ENCODE measurements around the gene FXN. TPM values are rescaled to one million over a fixed set of nuclear protein-coding genes. Genes with fewer than 3 reads are reported as not detected.
"Not testable (repeated sequence)": the region's sequence is repeated elsewhere in the genome, so short reads cannot be mapped to it uniquely, and the experiment has no call there.

Gene FXN
- total RNA-seq, 1 experiment from 2014 or later, result 11.0 TPM

DNA sequence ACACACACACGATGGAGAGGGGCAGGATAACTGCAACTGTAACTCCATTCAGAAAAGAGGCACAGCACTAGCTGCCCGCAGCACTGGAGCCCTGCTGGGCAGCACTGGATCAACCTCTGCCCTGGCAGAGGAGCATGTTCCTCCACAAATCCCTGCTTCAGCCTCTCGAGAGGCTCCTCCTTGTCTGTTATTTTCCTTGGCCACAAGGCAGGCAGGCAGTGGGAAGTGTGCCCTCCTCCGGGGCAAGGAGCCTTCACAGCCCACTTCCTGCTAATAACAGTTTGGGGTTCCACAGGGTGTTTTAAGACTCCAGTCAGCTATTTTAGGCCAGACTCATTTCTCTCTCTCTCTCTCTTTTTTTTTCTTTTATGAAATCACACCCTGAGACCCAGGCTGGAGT is 11.8 kb downstream of the FXN start:
- no peak for DNase-seq
- intact Hi-C loops (cut with micrococcal nuclease), result no loop called here
- Histone ChIP-seq H2AFZ (ENCODE audit: low read length) (no peak overlapping the region), H3K27me3 (ENCODE audit: low read length) (no peaks in the 10 kb centered on the region), H3K79me2 (ENCODE audit: low read length) (peaks cover 9% of the 10 kb centered on the region; the same call in 1 of the 2 replicates), H3K9me3 (ENCODE audit: low read length) (no peaks in the 10 kb centered on the region), H4K20me1 (ENCODE audit: low read length) (no peaks in the 10 kb centered on the region), H3K9me2 (replicated peaks; ENCODE audit: low read length) (no peaks in the 10 kb centered on the region), H3K27ac (ENCODE audit: low read length) (no peak overlapping the region), H3K36me3 (ENCODE audit: low read depth, low read length) (no peaks in the 10 kb centered on the region), H3K4me3 (ENCODE audit: low read length) (no peak overlapping the region), H3K4me1 (ENCODE audit: insufficient read depth, low read length) (no peaks in the 10 kb centered on the region), H3K4me2 (ENCODE audit: low read length) (no peak overlapping the region), H3F3A (ENCODE audit: low read length, unreplicated experiment) (no peaks in the 10 kb centered on the region), H3K9ac (ENCODE audit: low read length) (no peak overlapping the region)
- TF ChIP-seq, protein P1, sequence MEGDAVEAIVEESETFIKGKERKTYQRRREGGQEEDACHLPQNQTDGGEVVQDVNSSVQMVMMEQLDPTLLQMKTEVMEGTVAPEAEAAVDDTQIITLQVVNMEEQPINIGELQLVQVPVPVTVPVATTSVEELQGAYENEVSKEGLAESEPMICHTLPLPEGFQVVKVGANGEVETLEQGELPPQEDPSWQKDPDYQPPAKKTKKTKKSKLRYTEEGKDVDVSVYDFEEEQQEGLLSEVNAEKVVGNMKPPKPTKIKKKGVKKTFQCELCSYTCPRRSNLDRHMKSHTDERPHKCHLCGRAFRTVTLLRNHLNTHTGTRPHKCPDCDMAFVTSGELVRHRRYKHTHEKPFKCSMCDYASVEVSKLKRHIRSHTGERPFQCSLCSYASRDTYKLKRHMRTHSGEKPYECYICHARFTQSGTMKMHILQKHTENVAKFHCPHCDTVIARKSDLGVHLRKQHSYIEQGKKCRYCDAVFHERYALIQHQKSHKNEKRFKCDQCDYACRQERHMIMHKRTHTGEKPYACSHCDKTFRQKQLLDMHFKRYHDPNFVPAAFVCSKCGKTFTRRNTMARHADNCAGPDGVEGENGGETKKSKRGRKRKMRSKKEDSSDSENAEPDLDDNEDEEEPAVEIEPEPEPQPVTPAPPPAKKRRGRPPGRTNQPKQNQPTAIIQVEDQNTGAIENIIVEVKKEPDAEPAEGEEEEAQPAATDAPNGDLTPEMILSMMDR (conservative IDR thresholded peaks at IDR 0.05; ENCODE audit: low read depth, low read length), result no peak
- TF ChIP-seq EZH2phosphoT487 (IDR thresholded peaks at IDR 0.05; ENCODE audit: borderline replicate concordance, low read length) (no peak), EZH2 (IDR thresholded peaks at IDR 0.05; ENCODE audit: low read length, unreplicated experiment) (no peak)
- POLR2A ChIA-PET (ENCODE audit: unreplicated experiment), result no interaction called here
- CTCF ChIA-PET, result no interaction called here
- ATAC-seq, result no peak
- no TSS peak for BruUV-seq (replicated peaks)

DNA sequence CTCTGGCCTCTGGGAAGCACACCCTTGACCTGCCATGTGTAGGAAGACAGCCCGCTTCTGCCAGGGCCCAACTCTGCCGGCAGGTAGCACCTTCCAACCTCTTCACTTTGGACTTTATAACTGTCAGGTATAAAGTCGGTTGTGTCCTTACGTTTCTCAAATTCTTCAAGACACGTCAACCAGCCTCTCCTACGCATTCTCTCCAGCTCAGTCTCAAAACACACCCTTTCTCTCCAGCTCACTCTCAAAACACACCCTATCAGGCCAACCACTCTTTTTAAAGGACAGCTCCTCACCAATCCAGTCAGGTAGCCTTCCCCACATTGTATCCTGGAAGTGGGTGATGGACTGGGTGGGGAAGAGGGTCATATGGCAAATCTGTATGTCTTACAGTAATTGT is 13.5 kb downstream of the FXN start:
- Histone ChIP-seq H3K27me3 (ENCODE audit: low read length) (no peaks in the 10 kb centered on the region), H3K9me2 (replicated peaks; ENCODE audit: low read length) (no peaks in the 10 kb centered on the region), H3K36me3 (ENCODE audit: low read depth, low read length) (no peaks in the 10 kb centered on the region), H3K9ac (ENCODE audit: low read length) (no peak overlapping the region), H3K27ac (ENCODE audit: low read length) (no peak overlapping the region), H3K79me2 (ENCODE audit: low read length) (no peaks in the 10 kb centered on the region), H4K20me1 (ENCODE audit: low read length) (no peaks in the 10 kb centered on the region), H2AFZ (ENCODE audit: low read length) (no peak overlapping the region), H3F3A (ENCODE audit: low read length, unreplicated experiment) (no peaks in the 10 kb centered on the region), H3K9me3 (ENCODE audit: low read length) (no peaks in the 10 kb centered on the region), H3K4me1 (ENCODE audit: insufficient read depth, low read length) (no peaks in the 10 kb centered on the region), H3K4me2 (ENCODE audit: low read length) (no peak overlapping the region), H3K4me3 (ENCODE audit: low read length) (no peak overlapping the region)
- no TSS peak for BruUV-seq (replicated peaks)
- TF ChIP-seq EZH2phosphoT487 (IDR thresholded peaks at IDR 0.05; ENCODE audit: borderline replicate concordance, low read length) (no peak), EZH2 (IDR thresholded peaks at IDR 0.05; ENCODE audit: low read length, unreplicated experiment) (no peak)
- TF ChIP-seq, protein P1 (conservative IDR thresholded peaks at IDR 0.05; ENCODE audit: low read depth, low read length), result no peak
- ATAC-seq, result no peak
- no peak for DNase-seq
- intact Hi-C loops (cut with micrococcal nuclease), result no loop called here
- ChIA-PET CTCF (no interaction called here), POLR2A (ENCODE audit: unreplicated experiment) (no interaction called here)

DNA sequence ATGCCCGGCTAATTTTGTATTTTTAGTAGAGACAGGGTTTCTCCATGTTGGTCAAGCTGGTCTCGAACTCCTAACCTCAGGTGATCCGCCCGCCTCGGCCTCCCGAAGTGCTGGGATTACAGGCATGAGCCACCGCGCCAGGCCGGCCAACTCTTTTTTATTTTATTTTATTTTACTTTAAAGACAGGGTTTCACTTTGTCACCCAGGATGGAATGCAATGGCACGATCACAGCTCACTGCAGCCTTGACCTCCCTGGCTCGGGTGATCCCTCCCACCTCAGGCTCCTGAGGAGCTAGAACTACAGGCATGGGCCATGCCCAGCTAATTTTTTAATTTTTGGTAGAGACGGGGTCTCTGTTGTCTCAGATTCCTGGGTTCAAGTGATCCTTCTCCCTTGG is 15.4 kb downstream of the FXN start:
- DNase-seq; H3K79me2 ChIP-seq (ENCODE audit: low read length); H3K4me3 ChIP-seq (ENCODE audit: low read length); H3K36me3 ChIP-seq (ENCODE audit: low read depth, low read length); POLR2A ChIA-PET (ENCODE audit: unreplicated experiment); BruUV-seq (replicated peaks); H3K4me2 ChIP-seq (ENCODE audit: low read length); H3K9ac ChIP-seq (ENCODE audit: low read length); H3K9me2 ChIP-seq (replicated peaks; ENCODE audit: low read length); ATAC-seq; H2AFZ ChIP-seq (ENCODE audit: low read length); H4K20me1 ChIP-seq (ENCODE audit: low read length); H3K4me1 ChIP-seq (ENCODE audit: insufficient read depth, low read length); H3K27me3 ChIP-seq (ENCODE audit: low read length); H3K9me3 ChIP-seq (ENCODE audit: low read length); H3K27ac ChIP-seq (ENCODE audit: low read length); H3F3A ChIP-seq (ENCODE audit: low read length, unreplicated experiment): not testable (repeated sequence)
- CTCF ChIA-PET, result interaction anchor here (0.7 kb wide), 1 partner anchor 80 kb away, joined by 4 read pairs; no protein-coding TSS in a partner anchor
- intact Hi-C loops (cut with micrococcal nuclease), result loop anchor here (5.0 kb wide), 1 partner anchor 71 kb away; no protein-coding TSS in a partner anchor
